Measurements from ENCODE around the gene PRR14. TPM values are rescaled to one million over a fixed set of nuclear protein-coding genes. Genes with fewer than 3 reads are reported as not detected.

PRR14 gene
- total RNA-seq, 2 experiments from 2014 or later = 78.6 to 80.1 TPM

DNA sequence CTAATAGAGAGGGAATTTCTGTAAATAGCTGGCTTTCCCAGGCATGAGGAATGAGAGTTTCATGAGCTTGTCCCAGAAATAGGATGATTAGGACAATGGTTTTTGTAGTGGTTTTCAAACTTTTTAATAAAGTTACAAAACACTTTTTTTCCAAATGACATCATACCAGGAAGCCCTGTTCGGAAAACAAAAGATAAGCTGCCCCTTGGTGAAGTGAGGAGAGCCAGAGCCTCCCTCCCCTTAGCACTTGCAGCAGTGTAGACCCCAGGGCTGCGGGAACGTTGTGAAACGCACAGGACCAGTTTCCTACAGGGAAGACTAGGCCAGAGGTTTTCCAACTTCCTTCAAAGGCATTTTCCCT, 15.1 kb downstream of the PRR14 start:
- POLR2A ChIA-PET = no interaction called here

GRCh38 chr16:30666681-30667080, 15.9 kb downstream of the PRR14 start:
- ChIA-PET POLR2A (no interaction called here), CTCF (interaction anchor here (0.8 to 1.2 kb wide), 2 partner anchors 8 to 30 kb away, joined by 3 read pairs; partner anchors contain the start of gene FBRS)
- DNase-seq = no peak
- Mint-ChIP-seq H3K9me3 (no peaks in the 10 kb centered on the region), H3K36me3 (ENCODE audit: low read depth) (peaks cover 50% of the 10 kb centered on the region), H3K27me3 (no peaks in the 10 kb centered on the region), H3K4me3 (no peak overlapping the region), H3K4me1 (peaks cover 26% of the 10 kb centered on the region), H3K27ac (no peak overlapping the region)

More for the DNA sequence above, 15.1 kb downstream of the PRR14 start:
- H3K9me3 Mint-ChIP-seq = no peaks in the 10 kb centered on the region
- H3K27me3 Mint-ChIP-seq = no peaks in the 10 kb centered on the region
- DNase-seq = no peak
- peaks cover 33% of the 10 kb centered on the region for H3K4me1 Mint-ChIP-seq
- no peak overlapping the region for H3K4me3 Mint-ChIP-seq
- H3K27ac Mint-ChIP-seq = peak overlapping the region; percentile 41
- CTCF ChIA-PET = interaction anchor here (0.5 to 3.2 kb wide), 4 partner anchors 24 to 31 kb away, joined by 3 to 18 read pairs (median 6); no protein-coding TSS in a partner anchor
- peaks cover 53% of the 10 kb centered on the region for H3K36me3 Mint-ChIP-seq (ENCODE audit: low read depth)

DNA sequence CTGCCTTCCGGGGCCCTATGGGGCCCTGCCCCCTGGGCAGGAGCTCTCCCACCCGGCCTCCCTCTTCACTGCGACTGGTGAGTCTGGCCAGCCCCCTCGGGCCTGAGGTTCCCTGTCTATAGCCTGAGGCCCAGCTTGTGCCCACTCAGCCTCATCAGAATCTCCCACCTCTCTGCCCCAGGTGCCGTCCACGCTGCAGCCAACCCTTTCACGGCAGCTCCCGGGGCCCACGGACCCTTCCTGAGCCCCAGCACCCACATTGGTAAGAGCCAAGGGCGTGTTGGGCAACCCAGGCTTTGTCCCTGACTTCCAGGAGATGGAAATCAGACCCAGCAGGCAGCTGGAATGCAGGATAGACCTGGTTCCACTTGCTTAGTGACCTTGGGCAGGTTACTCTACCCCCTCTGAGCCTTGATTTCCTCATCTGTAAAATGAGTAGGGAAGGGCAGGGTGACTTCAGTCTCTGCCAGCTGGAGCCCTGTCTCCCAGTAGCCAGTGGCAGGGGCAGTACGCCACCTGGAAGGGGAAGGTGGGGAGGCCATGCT, 16.7 kb downstream of the PRR14 start:
- no peak overlapping the region for H3K4me3 Mint-ChIP-seq
- H3K36me3 Mint-ChIP-seq (ENCODE audit: low read depth) = peaks cover 43% of the 10 kb centered on the region
- no peaks in the 10 kb centered on the region for H3K9me3 Mint-ChIP-seq
- no peak overlapping the region for H3K27ac Mint-ChIP-seq
- CTCF ChIA-PET = interaction anchor here (0.8 kb wide), 1 partner anchor 9 kb away, joined by 3 read pairs; the partner anchor contains the start of gene FBRS
- DNase-seq = no peak
- peaks cover 20% of the 10 kb centered on the region for H3K4me1 Mint-ChIP-seq
- POLR2A ChIA-PET = no interaction called here
- no peaks in the 10 kb centered on the region for H3K27me3 Mint-ChIP-seq

- CTCF ChIA-PET = interaction anchor here (0.6 to 0.8 kb wide), 2 partner anchors 9 to 26 kb away, joined by 3 read pairs; no protein-coding TSS in a partner anchor
- Mint-ChIP-seq H3K27me3 (no peaks in the 10 kb centered on the region), H3K9me3 (no peaks in the 10 kb centered on the region), H3K4me3 (no peak overlapping the region), H3K36me3 (ENCODE audit: low read depth) (peaks cover 36% of the 10 kb centered on the region), H3K4me1 (peaks cover 10% of the 10 kb centered on the region), H3K27ac (no peak overlapping the region)
- POLR2A ChIA-PET = no interaction called here
- DNase-seq = no peak
Measured at GRCh38 chr16:30668393-30668792, 17.6 kb downstream of the PRR14 start.

GRCh38 chr16:30669026-30669902, 18.5 kb downstream of the PRR14 start:
- ChIA-PET POLR2A (no interaction called here), CTCF (interaction anchor here (0.6 kb wide), 2 partner anchors 15 to 25 kb away, joined by 3 to 5 read pairs; no protein-coding TSS in a partner anchor)
- no peaks in the 10 kb centered on the region for H3K27me3 Mint-ChIP-seq
- H3K36me3 Mint-ChIP-seq (ENCODE audit: low read depth) = peaks cover 30% of the 10 kb centered on the region
- DNase-seq = no peak
- H3K9me3 Mint-ChIP-seq = no peaks in the 10 kb centered on the region
- no peak overlapping the region for H3K27ac Mint-ChIP-seq
- H3K4me1 Mint-ChIP-seq = peaks cover 5% of the 10 kb centered on the region
- H3K4me3 Mint-ChIP-seq = no peak overlapping the region

DNA sequence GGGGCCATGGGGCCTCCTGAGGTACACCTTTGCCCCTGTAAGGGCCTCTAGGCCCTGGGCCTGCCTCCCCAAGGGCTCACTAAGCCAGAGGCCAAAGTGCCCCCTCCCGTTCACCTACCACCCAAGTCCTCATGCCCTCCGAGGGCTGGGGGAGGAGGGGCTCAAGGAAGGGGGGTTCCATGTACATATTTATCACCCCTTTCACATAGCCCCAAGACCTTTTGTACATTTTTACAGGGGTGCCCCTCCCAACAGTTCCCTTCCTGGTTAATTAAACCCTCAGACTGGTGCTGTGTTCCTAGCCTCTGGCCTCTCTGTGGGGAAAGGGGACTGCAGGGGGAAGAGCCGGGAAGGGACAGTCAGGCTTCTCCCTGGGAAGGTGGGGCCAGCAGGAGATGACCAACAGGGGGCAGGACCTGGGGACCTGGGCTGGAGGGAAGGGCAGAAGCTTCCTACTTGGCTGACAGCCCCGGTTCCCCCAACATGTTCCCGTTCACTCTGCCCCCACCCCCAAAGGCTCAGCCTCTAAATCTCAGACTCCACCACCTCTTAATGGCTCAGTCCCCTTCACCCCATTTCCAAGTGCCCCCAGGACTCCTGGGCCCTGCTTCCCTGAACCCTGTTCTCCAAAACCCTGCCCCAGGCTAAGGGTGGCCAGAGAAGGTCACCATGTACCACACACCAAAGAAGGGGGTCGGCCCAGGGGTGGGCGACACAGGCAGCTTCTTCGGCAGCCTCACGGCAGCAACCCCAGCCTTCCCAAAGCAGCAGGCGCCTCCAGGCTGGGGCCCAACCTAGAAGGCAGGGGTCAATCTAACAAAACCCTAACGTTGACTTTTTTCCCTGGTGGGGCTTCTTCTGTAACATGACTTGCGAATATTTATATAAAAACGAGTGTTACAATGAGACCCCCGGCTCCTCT, 19.4 kb downstream of the PRR14 start:
- H3K4me3 Mint-ChIP-seq = no peak overlapping the region
- POLR2A ChIA-PET = no interaction called here
- H3K27ac Mint-ChIP-seq = no peak overlapping the region
- CTCF ChIA-PET = interaction anchor here (0.6 kb wide), 1 partner anchor 15 kb away, joined by 5 read pairs; no protein-coding TSS in a partner anchor
- H3K9me3 Mint-ChIP-seq = no peaks in the 10 kb centered on the region
- no peaks in the 10 kb centered on the region for H3K27me3 Mint-ChIP-seq
- peaks cover 5% of the 10 kb centered on the region for H3K4me1 Mint-ChIP-seq
- no peak for DNase-seq
- peaks cover 25% of the 10 kb centered on the region for H3K36me3 Mint-ChIP-seq (ENCODE audit: low read depth)

- Mint-ChIP-seq H3K27me3 (no peaks in the 10 kb centered on the region), H3K9me3 (no peaks in the 10 kb centered on the region), H3K4me1 (no peaks in the 10 kb centered on the region), H3K27ac (no peak overlapping the region), H3K4me3 (no peak overlapping the region), H3K36me3 (ENCODE audit: low read depth) (peaks cover 7% of the 10 kb centered on the region)
- no peak for DNase-seq
- ChIA-PET CTCF (interaction anchor here (1.4 to 3.9 kb wide), 3 partner anchors 14 to 19 kb away, joined by 5 to 22 read pairs (median 8); no protein-coding TSS in a partner anchor), POLR2A (no interaction called here)
Measured at GRCh38 chr16:30675143-30675542, 24.4 kb downstream of the PRR14 start.

DNA sequence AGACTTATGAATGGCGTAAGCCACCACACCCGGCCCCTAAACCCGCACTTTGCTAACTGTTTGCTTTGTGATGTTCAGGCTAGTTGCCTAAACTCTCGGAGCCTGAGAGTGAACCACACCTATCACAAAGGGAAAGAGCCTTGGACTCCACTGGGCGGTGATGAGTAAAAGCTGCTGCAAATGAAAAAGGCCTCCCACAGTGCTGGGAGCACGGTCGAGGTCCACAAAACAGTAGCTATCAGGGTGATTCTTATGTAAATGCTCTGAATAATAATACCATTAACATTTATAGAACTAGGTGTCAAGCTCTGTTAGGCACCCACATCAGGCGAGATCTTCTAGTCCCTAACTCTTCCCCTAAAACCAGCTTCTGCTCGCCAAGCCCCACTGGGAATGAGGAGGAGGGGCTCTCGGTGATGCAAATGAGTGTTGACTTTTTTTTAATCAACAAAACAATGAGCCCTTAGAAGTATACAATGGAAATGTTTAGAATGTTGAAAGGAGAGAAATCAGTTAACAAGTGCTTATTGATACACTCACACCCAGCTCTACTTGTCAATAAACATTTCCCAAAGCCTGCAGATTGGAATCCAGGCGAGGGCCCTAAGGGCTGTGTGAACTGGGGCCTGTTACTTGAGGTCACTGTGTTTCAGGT, 27.3 kb downstream of the PRR14 start:
- CTCF ChIA-PET = interaction anchor here (0.6 to 1.2 kb wide), 4 partner anchors 17 to 258 kb away, joined by 3 to 6 read pairs (median 4); partner anchors contain the start of gene FBRS
- no peaks in the 10 kb centered on the region for H3K27me3 Mint-ChIP-seq
- POLR2A ChIA-PET = no interaction called here

GRCh38 chr16:30678586-30678970, 27.8 kb downstream of the PRR14 start:
- no peak for DNase-seq
- Mint-ChIP-seq H3K27ac (no peak overlapping the region), H3K9me3 (no peaks in the 10 kb centered on the region), H3K4me3 (no peak overlapping the region), H3K27me3 (no peaks in the 10 kb centered on the region), H3K36me3 (ENCODE audit: low read depth) (no peaks in the 10 kb centered on the region), H3K4me1 (no peaks in the 10 kb centered on the region)
- ChIA-PET CTCF (interaction anchor here (0.6 to 1.2 kb wide), 3 partner anchors 16 to 258 kb away, joined by 3 to 6 read pairs (median 5); partner anchors contain the start of gene FBRS), POLR2A (no interaction called here)

More for the DNA sequence above, 27.3 kb downstream of the PRR14 start:
- no peak overlapping the region for H3K4me3 Mint-ChIP-seq
- no peaks in the 10 kb centered on the region for H3K36me3 Mint-ChIP-seq (ENCODE audit: low read depth)
- no peaks in the 10 kb centered on the region for H3K4me1 Mint-ChIP-seq
- DNase-seq = no peak
- no peaks in the 10 kb centered on the region for H3K9me3 Mint-ChIP-seq
- H3K27ac Mint-ChIP-seq = no peak overlapping the region

DNA sequence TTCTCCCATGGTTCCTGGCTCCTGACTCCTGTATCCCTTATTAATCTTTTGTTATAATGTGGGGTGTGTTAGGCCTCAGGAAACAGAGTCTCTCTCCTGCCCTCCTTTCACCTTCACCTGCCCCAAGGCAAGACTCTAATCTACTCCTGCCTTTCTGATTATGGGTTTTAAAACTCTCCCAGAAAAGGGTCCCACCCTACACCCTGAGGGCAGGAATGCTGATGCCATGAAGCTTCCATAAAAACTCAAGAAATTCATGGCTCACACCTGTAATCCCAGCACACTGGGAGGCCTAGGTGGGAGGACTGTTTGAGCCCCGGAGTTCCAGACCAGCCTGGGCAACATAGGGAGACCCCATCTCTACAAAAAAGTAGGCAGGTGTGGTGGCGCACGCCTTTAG, 29.6 kb downstream of the PRR14 start:
- DNase-seq = no peak
- Mint-ChIP-seq H3K4me3 (no peak overlapping the region), H3K27ac (no peak overlapping the region), H3K36me3 (ENCODE audit: low read depth) (no peaks in the 10 kb centered on the region), H3K9me3 (no peaks in the 10 kb centered on the region), H3K4me1 (no peaks in the 10 kb centered on the region), H3K27me3 (no peaks in the 10 kb centered on the region)
- CTCF ChIA-PET = interaction anchor here (0.6 to 1.6 kb wide), 3 partner anchors 13 to 977 kb away, joined by 3 to 7 read pairs (median 3); no protein-coding TSS in a partner anchor
- POLR2A ChIA-PET = interaction anchor here (0.7 kb wide), 1 partner anchor 8 kb away, joined by 4 read pairs; no protein-coding TSS in a partner anchor

DNA sequence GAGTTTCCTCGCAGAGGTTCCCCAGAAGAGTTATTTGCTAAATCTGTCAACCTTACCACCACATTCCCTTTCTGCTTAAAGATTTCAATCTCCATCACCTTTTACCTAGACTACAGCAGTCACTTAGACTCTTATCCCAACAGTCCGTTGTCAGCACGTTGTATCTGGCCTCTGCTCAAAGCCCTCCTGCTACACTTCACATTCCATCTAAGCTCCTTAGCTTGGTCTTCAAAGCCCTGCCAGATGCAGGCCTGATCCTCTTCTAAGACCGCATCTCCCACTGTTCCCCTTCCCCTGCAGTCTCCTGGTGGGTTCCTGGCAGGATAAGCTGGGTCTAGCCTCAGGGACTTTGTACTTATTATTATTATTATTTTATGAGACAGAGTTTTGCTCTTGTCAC, 37.9 kb downstream of the PRR14 start:
- ChIA-PET POLR2A (interaction anchor here (0.6 kb wide), 1 partner anchor 130 kb away, joined by 3 read pairs; the partner anchor contains the start of gene ZNF764), CTCF (interaction anchor here (0.5 to 1.6 kb wide), 5 partner anchors 8 to 200 kb away, joined by 3 to 5 read pairs (median 4); partner anchors contain the start of gene FBRS)
- peaks cover 8% of the 10 kb centered on the region for H3K4me1 Mint-ChIP-seq
- no peaks in the 10 kb centered on the region for H3K27me3 Mint-ChIP-seq
- H3K4me3 Mint-ChIP-seq = no peak overlapping the region
- H3K9me3 Mint-ChIP-seq = no peaks in the 10 kb centered on the region
- DNase-seq = no peak
- H3K27ac Mint-ChIP-seq = no peak overlapping the region
- H3K36me3 Mint-ChIP-seq (ENCODE audit: low read depth) = no peaks in the 10 kb centered on the region

DNA sequence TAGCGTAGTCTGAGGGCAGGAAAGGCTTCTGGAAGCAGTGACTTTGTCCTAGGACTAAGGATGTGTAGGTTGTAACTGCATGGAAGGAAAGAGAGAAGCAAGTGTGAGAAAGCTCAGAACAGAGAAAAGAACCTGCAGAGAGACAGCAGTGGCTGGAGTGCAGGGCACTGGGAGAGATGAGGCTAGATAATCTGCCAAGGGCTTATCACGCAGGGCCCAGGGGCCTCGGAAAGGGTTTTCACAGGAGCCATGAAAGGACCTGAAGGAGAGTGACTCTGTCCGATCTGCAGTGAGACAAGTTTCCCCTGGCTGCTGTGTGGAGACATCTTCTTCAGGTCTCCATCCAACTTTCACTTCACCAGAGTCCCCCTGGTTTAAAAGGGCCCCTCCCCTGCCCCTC, 41.1 kb downstream of the PRR14 start:
- H3K4me1 Mint-ChIP-seq = peaks cover 26% of the 10 kb centered on the region
- no peaks in the 10 kb centered on the region for H3K27me3 Mint-ChIP-seq
- H3K27ac Mint-ChIP-seq = no peak overlapping the region
- ChIA-PET POLR2A (no interaction called here), CTCF (interaction anchor here (2.2 to 5.7 kb wide), 2 partner anchors 27 to 33 kb away, joined by 7 to 32 read pairs; partner anchors contain the start of gene FBRS)
- H3K9me3 Mint-ChIP-seq = no peaks in the 10 kb centered on the region
- H3K4me3 Mint-ChIP-seq = no peak overlapping the region
- DNase-seq = no peak
- H3K36me3 Mint-ChIP-seq (ENCODE audit: low read depth) = no peaks in the 10 kb centered on the region
